ENCODE measurements around the gene KLHDC2.

- TF ChIP-seq YY1 (IDR thresholded peaks at IDR 0.05; ENCODE audit: extremely low read depth, insufficient replicate concordance, low read depth, low read length) = no peak
- TF ChIP-seq POLR2AphosphoS5 (IDR thresholded peaks at IDR 0.05; ENCODE audit: low read depth, low read length) = no peak
- no peak for TF ChIP-seq POLR2A (IDR thresholded peaks at IDR 0.05; ENCODE audit: borderline replicate concordance, extremely low read depth, insufficient read depth, insufficient read length)
- no peak for TF ChIP-seq ZFX (IDR thresholded peaks at IDR 0.05)
- TF ChIP-seq CTCF (IDR thresholded peaks at IDR 0.05 in 2 of 3, conservative IDR thresholded peaks at IDR 0.05 in 1 of 3; ENCODE audit: borderline replicate concordance in 1 of 3, insufficient read depth in 1 of 3, low read depth in 2 of 3, low read length in 2 of 3) = no peak
- TF ChIP-seq JUND (IDR thresholded peaks at IDR 0.05) = no peak
- no peak for TF ChIP-seq ELF1 (IDR thresholded peaks at IDR 0.05; ENCODE audit: borderline replicate concordance, low read depth)
- TF ChIP-seq SP1 (IDR thresholded peaks at IDR 0.05; ENCODE audit: low read depth) = no peak
Measured at GRCh38 chr14:49769171-49769570, 1.2 kb downstream of the KLHDC2 start.

Measured in HCT116 (cell line).